GM12892 (cell line): ENCODE results near the gene MGMT.

Experiments used
- POLR2A ChIP-seq: IDR thresholded peaks from 2 replicates; pipeline ENCODE4 v1.6.1; 2011; ENCODE audit warnings: low read depth, low read length, control low read depth
- POLR2AphosphoS5 ChIP-seq: IDR thresholded peaks from 2 replicates; pipeline ENCODE4 v1.6.1; 2011; ENCODE audit warnings: low read depth, low read length, control low read depth
- TAF1 ChIP-seq: IDR thresholded peaks from 2 replicates; pipeline ENCODE4 v1.6.1; 2011; ENCODE audit warnings: low read depth, mild to moderate bottlenecking, control low read depth, low read length, borderline replicate concordance

DNA sequence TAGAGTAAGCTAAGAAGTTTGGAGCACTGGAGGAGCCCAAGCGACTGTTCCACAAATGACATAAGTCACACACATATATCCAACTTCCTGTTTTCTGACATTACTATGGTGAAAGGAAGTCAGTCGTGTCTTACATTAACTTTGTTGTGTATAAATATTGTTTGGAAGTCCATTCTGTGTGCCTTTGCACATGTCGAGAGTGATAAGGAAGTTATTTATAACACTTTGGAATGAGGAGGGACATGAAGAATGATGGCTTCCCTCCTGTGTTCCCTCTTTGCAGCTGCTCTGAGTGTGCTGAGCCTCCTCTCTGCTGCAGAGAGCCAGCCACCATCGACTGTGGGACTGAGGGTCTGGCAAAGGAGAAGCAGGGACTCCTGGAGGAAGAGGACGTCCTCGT, 40.4 kb upstream of the MGMT start:
- TF ChIP-seq POLR2AphosphoS5, result no peak
- TF ChIP-seq POLR2A, result no peak
- TF ChIP-seq TAF1, result no peak
